ENCODE measurements around the gene ALK.

The ALK gene

DNA sequence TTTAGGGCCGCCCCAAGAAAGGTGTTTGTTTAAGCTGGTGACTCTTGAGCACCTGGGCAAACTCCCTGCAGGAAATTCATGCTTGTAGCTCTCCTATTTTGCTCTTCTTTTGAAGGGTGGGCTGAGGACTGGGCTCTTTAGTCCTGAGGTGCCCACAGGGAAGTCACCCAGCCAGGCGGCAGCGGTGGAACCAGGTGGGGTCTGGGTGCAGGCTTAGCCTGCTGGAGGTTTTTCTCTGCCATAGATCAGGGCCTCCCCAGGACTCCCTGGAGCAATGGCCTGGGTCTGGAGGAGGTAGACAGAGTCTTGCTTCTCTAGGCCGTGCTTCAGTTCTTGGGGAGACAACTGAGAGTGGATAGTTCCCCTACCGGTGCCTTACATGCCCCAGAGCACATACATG, 706.3 kb downstream of the ALK start:
- DNase-seq, result no peak

- no peak for DNase-seq
Observed at GRCh38 chr2:29213888-29214291, 707.5 kb downstream of the ALK start.

GRCh38 chr2:29212009-29212408, 709.4 kb downstream of the ALK start:
- DNase-seq, result no peak

DNA sequence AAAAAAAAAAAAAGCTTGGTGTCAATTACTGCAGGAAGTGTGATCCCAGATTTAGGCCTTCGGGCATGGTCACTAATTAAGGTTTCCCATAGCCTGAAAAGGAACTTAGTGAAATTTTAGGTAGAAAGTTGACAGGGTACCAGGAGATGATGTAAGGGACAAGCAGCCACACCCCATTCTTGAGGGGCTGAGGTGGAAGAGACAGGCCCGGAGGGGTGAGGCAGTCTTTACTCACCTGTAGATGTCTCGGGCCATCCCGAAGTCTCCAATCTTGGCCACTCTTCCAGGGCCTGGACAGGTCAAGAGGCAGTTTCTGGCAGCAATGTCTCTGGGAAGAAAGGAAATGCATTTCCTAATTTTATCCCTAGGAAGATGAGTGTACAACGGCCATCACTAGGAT, 711.8 kb downstream of the ALK start:
- no peak for DNase-seq

- no peak for DNase-seq
Observed at GRCh38 chr2:29207352-29208148, 713.8 kb downstream of the ALK start.

- no peak for DNase-seq
Observed at GRCh38 chr2:29206941-29207340, 714.4 kb downstream of the ALK start.

GRCh38 chr2:29202819-29203495, 718.4 kb downstream of the ALK start:
- no peak for DNase-seq

DNA sequence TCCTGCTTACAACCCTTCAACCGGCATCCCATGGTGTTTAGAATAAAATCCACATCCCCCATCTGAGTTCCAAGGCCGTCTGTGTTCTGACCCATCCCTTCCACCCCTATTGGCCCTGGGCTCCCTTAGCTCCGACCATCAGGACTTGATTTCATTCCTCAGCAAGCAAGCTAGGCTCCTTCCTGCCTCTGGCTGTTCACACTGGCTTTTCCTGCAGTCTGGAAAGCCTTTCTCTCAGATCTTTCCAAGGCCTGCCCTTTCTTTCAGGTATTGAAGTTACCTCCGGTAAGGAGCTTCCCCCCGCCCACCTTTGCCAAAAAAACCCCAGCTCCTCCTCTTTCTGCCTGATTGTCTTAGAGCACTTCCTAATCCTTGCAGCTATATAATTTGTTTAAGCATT, 719.4 kb downstream of the ALK start:
- no peak for DNase-seq

- DNase-seq, result peak; percentile 56
Observed at GRCh38 chr2:29196792-29197788, 724.3 kb downstream of the ALK start.

GRCh38 chr2:29195796-29196195, 725.6 kb downstream of the ALK start:
- DNase-seq, result no peak

GRCh38 chr2:29193681-29194080, 727.7 kb downstream of the ALK start:
- no peak for DNase-seq

- DNase-seq, result no peak
Observed at GRCh38 chr2:29193111-29193510, 728.3 kb downstream of the ALK start.

DNA sequence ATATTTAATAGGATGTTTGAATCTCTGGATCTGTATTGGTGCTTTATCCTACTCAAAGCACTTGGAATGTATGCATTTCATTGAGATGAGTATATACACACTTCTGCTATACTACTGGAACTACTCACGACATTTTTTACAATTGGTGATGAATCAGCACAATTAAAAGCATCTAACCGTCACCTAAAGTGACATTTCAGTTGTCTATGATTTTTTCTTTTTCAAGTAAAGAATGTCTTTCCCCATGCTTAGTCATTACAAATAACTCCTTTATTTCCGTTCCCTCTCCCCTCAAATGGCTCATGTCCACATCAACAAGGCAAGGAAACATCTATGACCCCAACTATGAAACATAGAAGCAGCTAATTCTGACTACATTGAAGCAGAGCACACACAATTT, 728.9 kb downstream of the ALK start:
- DNase-seq, result no peak

GRCh38 chr2:29191817-29192216, 729.6 kb downstream of the ALK start:
- no peak for DNase-seq

DNA sequence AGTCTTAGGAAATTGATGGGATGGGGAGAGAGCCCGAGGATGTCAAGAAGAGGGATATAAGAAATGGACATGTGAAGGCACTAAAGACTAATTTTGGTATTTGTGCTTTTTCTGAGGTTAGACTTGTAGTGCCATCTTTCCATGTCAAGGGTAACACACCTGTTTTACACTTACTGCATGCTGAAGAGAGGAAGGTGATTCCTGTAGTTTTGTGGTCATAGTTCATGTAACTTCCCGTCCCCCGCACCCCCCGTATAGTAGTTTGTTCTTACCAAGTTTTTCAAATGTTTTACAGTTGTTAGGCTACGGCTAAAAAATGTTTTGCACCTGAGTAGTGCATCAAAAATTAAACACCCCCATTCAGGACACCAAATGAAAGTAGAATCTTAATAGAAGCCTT, 732.3 kb downstream of the ALK start:
- no peak for DNase-seq

DNA sequence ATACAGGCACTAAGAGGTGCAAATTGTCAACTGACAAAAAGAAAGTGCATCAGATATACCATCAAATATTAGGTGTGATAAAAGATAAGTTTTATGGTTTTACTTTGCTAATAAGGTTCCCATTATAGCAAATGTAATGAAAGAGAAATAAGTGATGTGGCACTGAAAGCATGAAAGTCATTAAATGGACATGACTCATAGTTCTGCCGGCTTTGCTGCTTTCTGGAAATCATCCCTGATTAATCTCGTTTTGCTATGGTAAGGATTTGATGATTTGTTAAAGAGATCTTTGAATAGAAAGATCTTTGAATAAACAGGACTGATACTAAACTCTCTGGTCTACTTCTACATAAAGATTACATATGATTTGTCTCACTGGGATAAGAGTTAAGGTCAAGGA, 733.5 kb downstream of the ALK start:
- DNase-seq, result no peak

DNA sequence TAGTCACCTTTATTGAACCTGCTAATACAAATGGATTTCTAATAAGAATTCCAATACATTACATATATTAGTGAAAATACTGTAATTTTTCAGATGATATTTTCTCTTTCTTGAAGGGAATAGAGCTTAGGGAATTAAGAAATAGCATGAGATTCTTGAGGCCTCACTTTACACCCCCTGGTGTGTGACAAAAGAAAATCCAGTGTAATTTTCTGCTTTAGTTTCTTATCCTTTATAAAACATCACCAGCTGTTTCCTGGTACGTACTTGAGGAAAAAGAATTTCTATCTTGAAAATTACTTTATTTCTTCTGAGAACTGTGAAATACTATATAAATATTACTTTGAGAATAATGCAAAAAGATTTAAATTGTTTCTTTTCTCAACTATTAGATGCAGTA, 734.6 kb downstream of the ALK start:
- no peak for DNase-seq

- DNase-seq, result no peak
Observed at GRCh38 chr2:29184531-29184930, 736.9 kb downstream of the ALK start.

GRCh38 chr2:29182920-29183319, 738.5 kb downstream of the ALK start:
- DNase-seq, result no peak

- DNase-seq, result no peak
Observed at GRCh38 chr2:29182334-29182733, 739.1 kb downstream of the ALK start.

- DNase-seq, result no peak
Observed at GRCh38 chr2:29175338-29175737, 746.0 kb downstream of the ALK start.

GRCh38 chr2:29174937-29175336, 746.4 kb downstream of the ALK start:
- no peak for DNase-seq
